Mesendoderm (in vitro differentiated cells): ENCODE results near the gene ERN1.

Source experiments
- DNase-seq: peaks from one replicate; pipeline ENCODE4 v3.0.0; 2013
- H2AK5ac ChIP-seq: 2 replicates; pipeline ENCODE4 v1.6.1; 2013; ENCODE audit warnings: low read length, inconsistent platforms
- H2BK120ac ChIP-seq: 2 replicates; pipeline ENCODE4 v1.6.1; 2013; ENCODE audit warnings: low read depth, mild to moderate bottlenecking, low read length, moderate library complexity, mixed read lengths
- H2BK15ac ChIP-seq: replicated peaks from 2 replicates; pipeline ENCODE4 v1.6.1; 2013; ENCODE audit warnings: low read depth, mild to moderate bottlenecking, moderate library complexity
- H2BK5ac ChIP-seq: 2 replicates; pipeline ENCODE4 v1.6.1; 2013; ENCODE audit warnings: low read length, inconsistent platforms
- H3K18ac ChIP-seq: 2 replicates; pipeline ENCODE4 v1.6.1; 2013; ENCODE audit warnings: mild to moderate bottlenecking, low read length, mixed read lengths
- H3K23ac ChIP-seq: one replicate; pipeline ENCODE4 v1.6.1; 2013; ENCODE audit warnings: low read length
- H3K27ac ChIP-seq: 2 replicates; pipeline ENCODE4 v1.5.1; 2013; ENCODE audit warnings: low read depth, mild to moderate bottlenecking, inconsistent platforms, low read length, moderate library complexity
- H3K27me3 ChIP-seq: 2 replicates; pipeline ENCODE4 v1.6.1; 2013; ENCODE audit warnings: low read length, control low read depth, mild to moderate bottlenecking, inconsistent platforms; ENCODE audit not compliant: insufficient read depth, poor library complexity
- H3K36me3 ChIP-seq: 2 replicates; pipeline ENCODE4 v1.6.1; 2013; ENCODE audit warnings: low read length, inconsistent platforms; ENCODE audit not compliant: control insufficient read depth, insufficient read depth
- H3K4ac ChIP-seq: one replicate; pipeline ENCODE4 v1.6.1; 2013; ENCODE audit warnings: low read depth, mild to moderate bottlenecking, low read length, moderate library complexity
- H3K4me1 ChIP-seq: 2 replicates; pipeline ENCODE4 v1.6.1; 2013; ENCODE audit warnings: low read depth, low read length, inconsistent platforms; ENCODE audit not compliant: control insufficient read depth
- H3K4me2 ChIP-seq: 2 replicates; pipeline ENCODE4 v1.6.1; 2013; ENCODE audit warnings: low read length
- H3K4me3 ChIP-seq: 2 replicates; pipeline ENCODE4 v1.5.1; 2013; ENCODE audit warnings: mild to moderate bottlenecking, low read length
- H3K56ac ChIP-seq: one replicate; pipeline ENCODE4 v1.6.1; 2013; ENCODE audit warnings: low read length
- H3K79me1 ChIP-seq: 2 replicates; pipeline ENCODE4 v1.6.1; 2013; ENCODE audit warnings: low read length, inconsistent platforms
- H3K79me2 ChIP-seq: 2 replicates; pipeline ENCODE4 v1.6.1; 2013; ENCODE audit warnings: mild to moderate bottlenecking, low read length; ENCODE audit not compliant: control insufficient read depth, insufficient read depth
- H3K9ac ChIP-seq: 2 replicates; pipeline ENCODE4 v1.6.1; 2013; ENCODE audit warnings: low read length, inconsistent platforms
- H4K5ac ChIP-seq: one replicate; pipeline ENCODE4 v1.6.1; 2013; ENCODE audit warnings: low read length
- H4K8ac ChIP-seq: one replicate; pipeline ENCODE4 v1.6.1; 2013; ENCODE audit warnings: low read depth, mild to moderate bottlenecking, control low read depth, low read length, moderate library complexity
- WGBS: extraction: QIAGEN DNeasy Blood & Tissue Kit; methylation state at CpG from one replicate; pipeline ENCODE4 v1.1.7; 2013; ENCODE audit warnings: low lambda C conversion rate, missing lambda C conversion rate; ENCODE audit not compliant: insufficient coverage; ENCODE audit errors: extremely low coverage; 5-methylcytosine and 5-hydroxymethylcytosine counted together

The ERN1 gene

DNA sequence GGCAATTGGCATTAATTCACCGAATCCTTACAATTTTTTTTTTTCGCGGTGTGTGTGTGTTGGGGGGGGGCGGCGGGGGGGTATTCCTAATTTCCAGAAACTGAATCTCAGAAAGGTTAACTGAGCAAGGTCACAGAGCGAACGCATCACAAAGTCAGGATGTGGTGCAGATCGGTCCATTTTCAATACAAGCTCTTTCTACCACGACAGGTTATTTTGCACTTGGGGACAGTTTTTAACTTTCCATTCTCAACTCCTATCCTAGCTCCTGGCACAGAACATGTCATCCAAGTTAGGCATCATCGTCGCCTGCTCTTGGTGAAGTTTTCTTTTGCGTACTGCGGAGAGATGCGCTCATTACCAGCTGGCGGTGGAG is 15.4 kb upstream of the ERN1 start:
- Histone ChIP-seq H3K4me2 (peak overlapping the region; percentile 94), H3K56ac (peak overlapping the region; percentile 85), H3K36me3 (no peaks in the 10 kb centered on the region), H2BK15ac (no peak overlapping the region), H3K27ac (peak overlapping the region; percentile 60), H2AK5ac (no peak overlapping the region), H3K4me3 (peak overlapping the region; percentile 57), H2BK120ac (no peak overlapping the region), H3K9ac (peak overlapping the region; percentile 80), H2BK5ac (no peak overlapping the region), H3K27me3 (no peaks in the 10 kb centered on the region), H3K4ac (no peak overlapping the region), H4K5ac (no peak overlapping the region), H3K79me1 (no peaks in the 10 kb centered on the region), H3K4me1 (no peaks in the 10 kb centered on the region), H3K23ac (no peak overlapping the region), H3K79me2 (peaks cover 3% of the 10 kb centered on the region), H4K8ac (no peak overlapping the region), H3K18ac (no peak overlapping the region)
- WGBS: no CpG with 5 or more reads among the region's 15 CpGs
- no peak for DNase-seq

DNA sequence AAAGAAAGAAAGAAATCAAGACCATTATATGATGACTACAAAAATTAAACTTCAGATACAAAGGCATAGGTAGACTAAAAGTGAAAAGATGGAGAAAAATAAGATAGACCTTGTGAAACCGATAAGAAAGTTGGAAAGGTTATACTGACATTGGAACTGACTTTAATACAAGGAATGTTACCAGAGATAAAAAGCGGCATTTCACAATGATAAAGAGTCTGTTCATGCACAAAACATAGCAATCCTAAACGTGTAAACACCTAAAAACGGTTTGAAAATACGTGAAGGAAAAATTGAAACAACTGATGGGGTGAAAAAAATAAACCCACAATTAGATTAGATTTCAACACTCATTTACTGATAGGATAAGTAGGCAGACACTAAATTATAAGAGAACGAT is 9.6 kb upstream of the ERN1 start:
- Histone ChIP-seq H3K4me2 (no peak overlapping the region), H4K8ac (no peak overlapping the region), H3K18ac (no peak overlapping the region), H2BK5ac (no peak overlapping the region), H3K79me2 (no peaks in the 10 kb centered on the region), H3K4me3 (no peak overlapping the region), H2AK5ac (no peak overlapping the region), H3K4ac (no peak overlapping the region), H3K4me1 (no peaks in the 10 kb centered on the region), H2BK15ac (no peak overlapping the region), H3K23ac (no peak overlapping the region), H3K9ac (no peak overlapping the region), H4K5ac (no peak overlapping the region), H3K27ac (no peak overlapping the region), H3K36me3 (no peaks in the 10 kb centered on the region), H3K56ac (no peak overlapping the region), H3K79me1 (no peaks in the 10 kb centered on the region), H3K27me3 (no peaks in the 10 kb centered on the region), H2BK120ac (no peak overlapping the region)
- WGBS: no CpG with 5 or more reads among the region's 6 CpGs
- no peak for DNase-seq

DNA sequence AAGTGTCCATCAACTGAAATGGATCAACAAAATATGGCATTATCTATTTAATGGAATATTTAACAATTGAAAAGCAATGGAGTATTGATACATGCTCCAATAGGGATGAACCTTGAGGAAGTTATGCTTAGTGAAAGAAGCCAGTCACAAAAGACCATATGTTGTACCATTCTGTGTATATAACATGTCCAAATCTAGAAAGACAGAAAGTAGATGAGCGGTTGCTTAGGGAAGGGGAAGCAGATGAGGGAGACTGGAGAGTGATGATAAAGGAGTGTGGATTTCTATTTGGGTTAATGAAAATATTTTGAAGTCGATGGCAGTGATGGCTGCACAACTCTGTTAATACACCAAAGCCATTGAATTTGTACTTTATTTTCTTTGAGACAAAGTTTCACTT is 8.5 kb upstream of the ERN1 start:
- Histone ChIP-seq H3K79me2 (no peaks in the 10 kb centered on the region), H4K8ac (no peak overlapping the region), H3K4ac (no peak overlapping the region), H3K79me1 (no peaks in the 10 kb centered on the region), H3K9ac (no peak overlapping the region), H3K23ac (no peak overlapping the region), H3K18ac (no peak overlapping the region), H3K4me1 (no peaks in the 10 kb centered on the region), H2AK5ac (no peak overlapping the region), H3K27me3 (no peaks in the 10 kb centered on the region), H2BK15ac (no peak overlapping the region), H3K4me3 (no peak overlapping the region), H3K4me2 (no peak overlapping the region), H3K27ac (no peak overlapping the region), H3K36me3 (no peaks in the 10 kb centered on the region), H2BK5ac (no peak overlapping the region), H2BK120ac (no peak overlapping the region), H4K5ac (no peak overlapping the region), H3K56ac (no peak overlapping the region)
- DNase-seq: no peak
- no CpG with 5 or more reads among the region's 2 CpGs for WGBS

DNA sequence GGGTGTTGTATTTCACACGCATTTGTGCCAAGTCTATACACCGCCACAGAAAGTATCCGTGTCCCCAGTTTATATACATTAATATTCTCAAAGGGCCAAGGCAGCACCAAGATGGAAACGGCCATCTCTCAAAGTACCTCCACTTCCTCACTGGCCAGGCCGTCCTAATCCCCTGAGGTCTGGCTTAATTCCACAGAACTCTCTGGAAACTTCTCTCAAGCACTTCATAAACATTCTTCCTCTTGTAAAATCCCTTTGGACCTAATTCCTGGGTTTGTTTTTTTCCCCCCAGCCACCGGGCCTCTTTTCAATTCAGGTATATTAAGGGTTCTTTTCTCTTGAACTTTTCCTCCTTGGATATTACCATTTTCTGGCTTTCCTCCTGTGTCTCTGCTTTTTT is 5.1 kb upstream of the ERN1 start:
- H2BK120ac ChIP-seq: no peak overlapping the region
- no peaks in the 10 kb centered on the region for H3K36me3 ChIP-seq
- no peak overlapping the region for H4K5ac ChIP-seq
- H3K4ac ChIP-seq: no peak overlapping the region
- H3K4me1 ChIP-seq: peaks cover 3% of the 10 kb centered on the region
- no peak overlapping the region for H3K27ac ChIP-seq
- H3K18ac ChIP-seq: no peak overlapping the region
- no peak overlapping the region for H2BK5ac ChIP-seq
- H2BK15ac ChIP-seq: no peak overlapping the region
- WGBS: no CpG with 5 or more reads among the region's 6 CpGs
- no peak overlapping the region for H3K4me3 ChIP-seq
- no peak overlapping the region for H2AK5ac ChIP-seq
- DNase-seq: no peak
- no peak overlapping the region for H3K56ac ChIP-seq
- H3K9ac ChIP-seq: no peak overlapping the region
- no peak overlapping the region for H3K4me2 ChIP-seq
- no peak overlapping the region for H3K23ac ChIP-seq
- no peaks in the 10 kb centered on the region for H3K79me1 ChIP-seq
- no peak overlapping the region for H4K8ac ChIP-seq
- no peaks in the 10 kb centered on the region for H3K27me3 ChIP-seq
- no peaks in the 10 kb centered on the region for H3K79me2 ChIP-seq

DNA sequence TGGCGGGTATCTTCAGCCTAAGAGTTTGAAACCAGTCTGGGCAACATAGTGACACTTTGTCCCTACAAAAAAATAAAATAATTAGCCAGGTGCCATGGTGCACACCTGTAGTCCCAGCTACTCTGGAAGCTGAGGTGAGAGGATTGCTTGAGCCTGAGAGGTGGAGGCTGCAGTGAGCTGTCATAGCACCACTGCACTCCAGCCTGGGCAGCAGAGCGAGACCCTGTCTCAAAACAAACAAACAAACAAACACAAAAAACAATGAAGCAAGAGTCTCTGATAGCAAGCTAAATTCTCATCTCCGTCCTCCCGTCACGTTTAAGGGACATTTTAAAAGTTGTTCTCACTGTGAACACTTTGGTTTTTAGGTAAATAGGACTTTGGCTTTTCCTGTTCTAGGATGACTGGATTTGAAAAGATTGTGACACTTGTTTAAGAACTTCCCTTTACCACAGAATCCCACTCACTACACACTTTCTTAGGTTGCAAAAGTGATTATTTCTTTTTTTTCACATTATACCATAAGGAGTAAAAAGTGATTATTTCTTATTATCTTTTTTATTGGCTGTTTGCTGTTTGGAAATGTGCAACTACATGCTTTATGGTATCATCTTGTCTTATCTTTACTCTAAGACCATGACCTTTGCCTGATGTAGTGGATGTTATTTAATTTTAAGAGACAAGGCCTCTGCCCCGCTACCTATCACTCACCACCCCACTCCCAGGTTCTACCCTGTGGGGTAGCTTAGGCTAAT is 4.4 kb upstream of the ERN1 start:
- Histone ChIP-seq H3K36me3 (no peaks in the 10 kb centered on the region), H3K56ac (no peak overlapping the region), H3K9ac (no peak overlapping the region), H3K4me2 (no peak overlapping the region), H3K27me3 (no peaks in the 10 kb centered on the region), H4K8ac (no peak overlapping the region), H2AK5ac (no peak overlapping the region), H2BK15ac (no peak overlapping the region), H3K27ac (no peak overlapping the region), H3K23ac (no peak overlapping the region), H3K79me1 (no peaks in the 10 kb centered on the region), H3K18ac (no peak overlapping the region), H2BK120ac (no peak overlapping the region), H4K5ac (no peak overlapping the region), H3K79me2 (no peaks in the 10 kb centered on the region), H3K4me3 (no peak overlapping the region), H3K4ac (no peak overlapping the region), H2BK5ac (no peak overlapping the region), H3K4me1 (peaks cover 3% of the 10 kb centered on the region)
- DNase-seq: no peak
- WGBS: no CpG with 5 or more reads among the region's 6 CpGs
